NCI-H1092 treated with DMSO at 0.1 percent for 48 hours (cell line): ENCODE data around the gene MAD1L1.

Experiments used
- DNase-seq: peaks from one replicate; lab custom pipeline; 2025; lab: John Stamatoyannopoulos, UW

Gene MAD1L1

DNA sequence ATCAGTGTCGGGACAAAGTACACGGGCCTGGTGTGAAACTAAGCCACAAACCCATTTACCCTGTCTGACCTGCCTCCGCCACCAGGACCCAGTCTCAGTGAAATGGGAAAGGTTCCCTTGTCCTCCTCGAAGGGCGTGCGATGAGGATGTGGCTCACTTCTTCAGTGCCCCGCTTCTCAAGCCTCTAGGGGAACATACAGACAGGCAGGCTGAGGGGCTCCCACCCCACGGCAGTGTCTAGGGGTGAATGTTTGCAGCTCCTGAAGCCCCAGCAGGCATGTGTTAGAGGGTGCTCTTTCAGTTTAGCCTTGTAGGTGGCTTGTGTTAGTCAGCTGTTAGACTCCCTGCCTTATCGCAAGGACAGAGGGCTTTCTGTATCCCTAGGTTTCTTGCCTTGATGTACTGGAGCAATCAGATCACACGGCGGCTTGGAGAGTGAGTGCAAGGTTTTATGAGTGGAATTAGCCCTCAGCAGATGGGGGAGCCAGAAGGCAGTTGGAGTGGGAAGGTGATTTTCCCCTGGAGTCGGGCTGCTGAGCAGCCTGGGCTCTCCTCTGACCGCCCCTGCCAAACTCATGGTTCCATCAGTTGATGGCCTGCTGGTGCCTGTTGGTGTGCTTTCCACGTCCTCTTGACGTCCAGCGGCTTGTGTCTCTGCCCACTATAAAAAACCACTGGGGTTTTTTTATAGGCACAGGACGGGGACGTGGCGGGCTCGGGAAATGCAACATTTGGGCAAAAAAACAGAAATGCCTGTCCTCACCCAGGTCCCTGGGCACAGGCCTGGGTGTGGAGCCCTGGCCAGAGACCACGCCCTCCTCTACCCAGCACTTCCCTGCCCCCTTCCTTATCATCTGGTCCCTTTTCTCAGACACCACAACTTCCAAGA lies 10.0 kb upstream of the MAD1L1 start:
- DNase-seq = peak; percentile 23

DNA sequence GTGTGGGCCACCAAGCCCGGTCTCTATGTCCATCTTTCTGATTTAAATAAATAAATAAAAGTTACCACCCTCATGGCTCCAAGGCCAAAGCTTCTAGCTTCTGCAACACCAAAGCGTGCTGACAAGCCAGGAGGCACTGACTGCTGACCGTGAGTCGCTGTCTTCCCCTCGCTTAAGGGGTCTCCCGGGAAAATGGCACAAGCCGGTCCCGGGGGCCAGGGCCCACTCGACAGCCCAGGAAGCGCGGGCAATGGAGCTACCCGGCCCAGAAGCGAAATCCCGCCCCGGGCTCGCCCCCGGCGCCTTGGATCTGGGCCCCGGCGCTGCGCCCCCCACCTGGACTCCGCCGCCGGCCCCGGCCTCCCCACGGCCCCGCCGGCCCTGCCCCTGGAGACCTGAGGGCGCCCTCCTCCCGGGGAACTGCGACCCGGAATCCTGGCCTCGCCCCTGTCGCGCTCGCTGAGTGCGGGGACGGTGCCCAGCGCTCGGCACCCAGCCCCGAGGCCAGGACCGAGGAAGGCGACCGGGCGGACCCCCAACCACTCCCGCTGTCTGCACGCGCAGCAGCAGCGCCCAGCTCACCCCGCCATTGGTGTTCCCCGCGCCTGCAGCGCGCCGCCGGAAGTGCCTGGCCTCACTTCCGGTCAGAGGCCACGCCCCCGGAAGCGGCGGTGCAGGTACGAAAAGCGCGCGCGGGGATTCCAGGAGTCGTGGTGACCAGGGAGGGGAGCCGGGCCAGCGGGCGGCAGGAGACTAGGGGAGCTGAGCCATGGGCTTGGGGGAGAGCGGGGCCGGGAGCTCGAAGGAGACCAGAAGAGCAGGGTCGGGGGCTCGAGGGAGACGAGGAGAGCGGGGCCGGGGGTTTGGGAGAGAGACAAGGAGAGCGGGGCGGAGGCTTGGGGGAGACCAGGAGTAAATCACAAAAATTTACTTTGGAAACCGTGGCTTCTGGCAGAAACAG lies 9.1 kb upstream of the MAD1L1 start, which contains the start of the genes MRM2 and NUDT1:
MRM2 (minus strand) TSS at position 626 of the 961 bp plus-strand sequence; CDS start at position 590, 36 bp downstream.
NUDT1 (plus strand) TSS at position 647 of the 961 bp plus-strand sequence. CDS start 2,349 bp downstream, outside the sequence.
- DNase-seq = peak; percentile 86

DNA sequence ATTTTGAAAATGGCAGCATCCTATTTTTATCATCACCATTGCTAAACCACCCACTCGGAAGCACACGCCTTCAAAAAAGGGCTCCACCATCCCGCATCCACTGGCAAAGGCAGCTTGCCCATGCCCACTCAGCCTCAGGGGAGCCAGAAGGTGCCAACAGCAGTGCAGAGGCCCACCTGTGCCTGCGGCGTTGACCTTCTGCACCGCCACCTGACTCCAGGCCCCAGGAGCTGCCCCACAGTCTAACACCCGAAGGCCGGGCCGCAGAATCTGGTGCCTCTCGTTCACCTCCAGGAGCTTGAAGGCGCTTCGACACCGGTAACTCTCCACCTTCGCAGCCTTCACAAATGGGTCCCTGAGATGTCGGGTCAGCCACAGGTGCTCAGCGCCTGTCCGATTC lies 6.5 kb upstream of the MAD1L1 start:
- no peak for DNase-seq

DNA sequence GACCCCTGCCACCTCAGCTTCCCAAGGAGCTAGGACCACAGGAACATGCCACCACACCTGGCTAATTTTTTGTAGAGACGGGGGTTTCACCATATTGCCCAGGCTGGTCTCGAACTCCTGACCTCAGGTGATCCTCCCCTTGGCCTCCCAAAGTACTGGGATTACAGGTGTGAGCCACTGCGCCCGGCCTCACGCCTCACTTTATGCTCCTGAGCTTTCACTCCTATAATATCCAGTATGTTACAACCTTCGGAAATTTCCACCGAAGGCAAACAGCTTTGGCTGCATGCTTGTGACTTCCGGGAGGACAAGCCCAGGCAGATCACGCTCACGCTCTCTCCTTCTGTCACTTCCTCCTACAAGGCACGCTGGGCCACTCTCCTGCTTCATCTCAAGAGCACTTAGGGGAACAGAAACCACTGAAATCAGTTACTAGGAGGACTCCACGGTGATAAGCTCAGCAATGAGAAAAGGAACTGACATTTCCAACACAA lies 4.4 kb upstream of the MAD1L1 start:
- no peak for DNase-seq

DNA sequence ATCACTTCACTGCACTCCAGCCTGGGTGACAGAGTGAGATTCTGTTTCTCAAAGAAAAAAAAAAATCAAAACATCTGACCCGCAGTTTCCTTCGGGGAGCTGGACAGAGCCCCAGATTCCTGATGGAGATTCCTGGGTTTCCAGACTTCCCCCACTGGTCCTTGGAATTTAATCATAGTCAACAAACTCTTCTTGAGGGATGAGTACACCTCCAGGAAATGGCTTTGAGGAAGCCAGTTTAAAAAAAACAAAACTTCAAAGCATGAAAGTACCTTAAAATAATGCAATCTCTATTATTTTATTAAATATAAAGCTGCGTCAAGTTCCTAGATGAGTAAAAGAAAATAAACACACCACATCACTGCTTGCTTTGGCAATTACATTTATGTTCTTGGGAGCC lies 1.2 kb upstream of the MAD1L1 start:
- no peak for DNase-seq

DNA sequence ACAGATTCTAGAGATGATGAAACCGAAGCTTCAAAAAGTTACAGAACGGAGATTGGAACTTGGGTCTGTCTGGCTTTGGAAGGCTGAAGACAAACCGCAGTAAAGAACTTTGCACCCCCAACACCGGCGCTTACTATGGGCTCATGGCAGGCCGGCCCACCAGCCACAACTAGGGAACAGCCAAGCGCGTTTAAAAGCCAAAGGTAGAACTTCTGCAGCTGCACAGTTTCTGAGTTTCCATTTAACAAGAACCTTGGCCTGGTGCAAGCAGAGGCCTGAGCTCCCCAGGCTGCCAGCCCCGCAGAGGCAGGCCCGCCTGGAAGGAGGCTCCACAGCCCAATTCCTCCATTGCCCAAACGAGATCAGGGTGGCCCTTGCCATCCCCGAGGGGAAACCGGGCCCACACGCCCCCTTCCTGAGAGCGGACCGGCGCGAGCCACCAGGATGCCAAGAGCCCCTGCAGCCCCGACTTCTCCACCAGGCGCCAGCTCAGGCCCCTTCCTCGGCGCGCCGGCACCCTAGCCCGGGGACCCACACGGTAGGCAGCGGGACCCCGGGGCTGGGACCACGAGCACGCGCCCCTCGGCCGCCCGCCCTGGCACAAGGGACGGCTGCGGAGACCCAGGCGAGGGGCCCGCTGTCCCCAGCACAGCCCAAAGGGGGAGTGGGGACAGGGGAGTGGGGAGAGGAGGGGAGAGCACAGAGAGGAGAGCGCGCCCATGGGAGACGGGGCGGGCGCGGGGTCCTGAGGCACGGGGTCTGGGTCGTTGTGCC lies 566 bp downstream of the MAD1L1 start:
- DNase-seq = peak; percentile 69

DNA sequence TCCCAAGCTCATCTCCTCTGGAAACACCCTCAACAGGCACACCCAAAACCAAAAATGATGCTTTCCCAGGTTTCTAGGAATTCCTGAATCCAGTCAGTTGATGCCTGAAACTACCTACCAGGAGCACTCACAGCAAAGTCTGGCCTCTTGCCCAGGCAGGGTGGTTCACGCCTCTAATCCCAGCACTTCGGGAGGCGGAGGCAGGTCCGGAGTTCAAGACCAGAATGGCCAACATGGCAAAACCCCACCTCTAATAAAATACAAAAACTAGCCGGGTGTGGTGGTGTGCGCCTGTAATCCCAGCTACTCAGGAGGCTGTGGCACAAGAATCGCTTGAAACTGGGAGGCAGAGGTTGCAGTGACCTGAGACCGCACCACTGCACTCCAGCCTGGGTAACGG lies 1.9 kb downstream of the MAD1L1 start:
- no peak for DNase-seq

DNA sequence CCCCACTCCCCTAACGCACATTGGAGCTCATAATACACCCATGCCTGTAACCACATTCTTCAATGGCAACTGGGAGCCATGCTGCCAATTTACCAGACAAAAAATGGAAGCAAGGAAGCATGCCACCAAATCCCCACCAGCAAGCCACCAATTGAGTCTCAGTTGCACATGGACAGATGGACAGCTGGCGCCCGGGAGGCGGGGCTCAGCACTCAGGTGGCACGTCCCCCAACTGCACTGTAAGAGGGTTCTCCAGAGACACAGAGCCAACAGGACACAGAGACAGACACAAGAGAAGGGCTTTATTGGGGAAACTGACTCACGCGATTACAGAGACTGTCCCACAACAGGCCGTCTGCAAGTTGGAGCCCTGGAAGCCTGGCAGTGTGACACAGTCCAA lies 2.5 kb downstream of the MAD1L1 start:
- no peak for DNase-seq

DNA sequence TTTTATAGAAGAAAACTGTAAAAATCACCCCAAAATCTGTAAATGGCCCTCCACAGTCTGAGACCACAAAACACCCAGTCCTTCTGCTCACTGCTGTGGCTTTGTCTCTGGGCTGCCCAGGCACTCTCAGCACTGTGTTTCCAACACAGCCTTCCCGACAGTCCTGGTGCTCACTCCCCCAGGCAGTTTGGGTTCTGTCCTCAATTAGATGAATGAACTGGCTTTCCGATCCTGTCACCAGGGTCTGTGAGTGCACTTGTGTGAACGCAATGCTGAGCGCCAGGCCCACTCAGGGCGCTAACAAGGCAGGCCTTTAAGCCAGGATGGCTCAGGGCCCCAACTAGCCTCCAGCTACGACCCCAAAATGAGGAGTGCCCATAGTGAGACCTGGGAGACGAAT lies 3.3 kb downstream of the MAD1L1 start:
- DNase-seq = no peak

DNA sequence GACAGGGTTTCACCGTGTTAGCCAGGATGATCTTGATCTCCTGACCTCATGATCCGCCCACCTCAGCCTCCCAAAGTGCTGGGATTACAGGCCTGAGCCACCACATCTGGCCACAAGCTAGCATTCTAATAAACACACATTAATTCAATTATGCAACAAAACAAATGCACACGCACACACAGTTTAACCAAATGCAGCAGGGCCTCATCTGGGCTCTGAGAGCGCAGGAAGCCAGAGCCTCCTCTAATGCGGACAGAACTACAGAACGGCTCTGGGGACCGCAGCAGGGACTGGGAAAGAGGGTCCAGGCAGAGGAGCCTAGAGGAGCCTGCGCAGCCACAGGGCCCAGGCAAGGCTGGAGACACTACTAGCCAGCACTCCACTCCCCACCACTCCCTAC lies 3.8 kb downstream of the MAD1L1 start:
- no peak for DNase-seq

DNA sequence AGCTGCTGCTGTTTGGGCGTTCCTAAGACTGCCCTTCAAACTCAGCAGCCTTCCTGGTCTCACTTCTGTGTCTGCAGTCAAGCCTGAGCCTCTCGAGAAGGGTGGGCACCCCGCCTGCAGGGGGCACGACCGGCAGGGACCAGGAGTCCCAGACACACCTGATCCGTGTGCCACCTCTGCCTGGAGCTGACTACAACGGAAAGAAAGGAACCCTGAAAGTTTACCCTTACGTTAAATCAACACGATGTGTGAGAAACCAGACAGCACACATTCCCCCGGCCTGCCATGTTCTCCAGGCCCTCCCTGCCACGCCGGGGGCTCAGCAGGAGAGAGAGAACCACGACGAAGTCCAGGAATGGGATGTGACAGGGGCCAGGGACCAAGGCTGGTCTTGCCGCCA lies 5.0 kb downstream of the MAD1L1 start:
- no peak for DNase-seq

DNA sequence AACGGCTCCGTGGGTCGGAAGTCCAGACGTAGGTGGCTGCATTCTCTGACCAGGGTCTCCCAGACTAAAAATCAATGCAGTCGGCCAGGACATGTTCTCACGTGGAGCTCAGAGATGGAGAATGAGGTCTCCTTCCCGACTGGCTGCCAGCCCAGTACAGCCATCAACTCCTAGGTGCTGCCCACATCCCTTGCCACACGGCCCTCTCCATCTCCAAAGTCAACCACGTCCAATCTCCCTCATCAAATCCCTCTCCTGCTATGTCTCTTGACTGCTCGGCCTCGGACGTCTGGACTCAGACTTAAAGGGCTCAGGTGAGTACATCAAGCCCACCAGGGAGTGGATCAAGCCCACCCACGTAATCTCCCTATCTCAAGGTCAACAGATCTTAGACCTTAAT lies 6.9 kb downstream of the MAD1L1 start:
- DNase-seq = no peak

DNA sequence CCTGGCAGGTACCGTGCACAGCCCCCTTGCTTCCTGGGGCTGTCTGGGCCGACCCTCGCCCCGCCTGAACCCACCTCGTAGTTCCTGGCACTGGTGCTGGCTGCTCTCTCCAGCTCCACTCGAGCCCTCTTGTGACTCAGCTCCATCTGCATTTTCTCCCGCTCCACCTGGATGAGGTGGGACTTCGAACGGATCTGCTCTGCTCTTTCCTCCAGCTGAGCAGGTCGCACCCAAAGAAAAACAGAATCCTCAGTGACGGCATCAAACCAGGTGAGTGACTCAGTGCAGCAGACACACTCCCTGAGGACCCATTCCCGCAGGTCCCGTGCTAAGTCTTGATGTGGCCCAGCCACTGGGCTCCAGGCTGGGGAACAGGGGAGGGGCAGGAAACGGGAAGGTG lies 7.4 kb downstream of the MAD1L1 start:
- DNase-seq = no peak

DNA sequence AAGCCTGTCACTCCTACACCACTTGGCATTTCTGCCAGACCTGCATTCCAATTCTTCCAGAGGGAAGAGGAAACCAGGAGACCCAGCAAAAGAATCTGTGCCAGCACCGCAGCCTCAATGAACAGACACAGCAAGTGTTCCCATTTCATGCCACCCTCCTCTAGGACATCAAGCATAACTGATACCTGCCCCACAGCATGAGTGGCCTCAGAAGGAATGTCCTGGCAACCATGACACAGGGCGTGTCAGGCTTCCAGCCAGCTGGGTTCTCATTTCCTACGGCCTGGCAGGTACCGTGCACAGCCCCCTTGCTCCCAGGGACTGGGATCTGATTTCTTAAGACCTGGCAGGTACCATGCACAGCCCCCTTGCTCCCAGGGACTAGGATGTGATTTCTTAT lies 7.8 kb downstream of the MAD1L1 start:
- DNase-seq = no peak

DNA sequence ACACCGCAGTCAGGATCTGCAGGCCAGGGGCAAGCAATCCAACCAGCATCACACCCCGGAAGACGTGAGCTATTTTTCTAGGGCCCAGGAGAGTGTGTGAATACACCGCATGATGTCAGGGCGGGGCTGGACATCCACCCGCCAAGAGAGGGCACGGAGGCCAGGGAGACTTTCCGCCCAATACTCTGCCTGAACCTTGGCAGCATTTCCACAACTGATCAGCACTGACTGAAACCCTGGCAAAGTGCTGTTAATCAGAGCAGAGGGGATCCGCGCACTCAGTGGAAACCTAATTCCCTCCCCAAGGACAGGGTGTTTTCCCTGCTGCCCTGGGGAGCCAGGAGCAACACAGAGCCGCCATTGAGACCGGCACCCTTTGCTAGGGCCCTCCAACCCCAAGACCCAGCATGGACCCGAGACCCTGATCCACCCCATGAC lies 8.2 kb downstream of the MAD1L1 start:
- no peak for DNase-seq

DNA sequence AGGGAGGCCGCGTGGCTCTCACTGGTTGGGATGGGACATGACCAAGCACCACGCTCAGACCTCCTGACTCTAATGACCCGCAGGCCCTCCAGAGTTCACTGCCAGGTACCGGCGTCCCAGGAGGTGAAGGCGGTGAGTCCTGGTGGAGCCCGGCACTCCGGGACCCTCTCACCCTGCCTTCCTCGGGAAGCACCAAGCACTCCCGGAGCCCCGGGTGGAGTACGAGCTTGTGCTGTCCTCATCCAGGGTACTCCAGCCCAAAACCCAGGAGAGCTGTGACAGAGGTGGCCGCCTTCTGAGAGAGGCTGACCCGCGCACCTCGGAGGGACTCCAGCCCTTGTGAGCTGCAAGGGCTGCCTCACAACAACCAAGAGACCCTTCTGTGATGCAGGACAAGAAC lies 9.4 kb downstream of the MAD1L1 start:
- DNase-seq = no peak

DNA sequence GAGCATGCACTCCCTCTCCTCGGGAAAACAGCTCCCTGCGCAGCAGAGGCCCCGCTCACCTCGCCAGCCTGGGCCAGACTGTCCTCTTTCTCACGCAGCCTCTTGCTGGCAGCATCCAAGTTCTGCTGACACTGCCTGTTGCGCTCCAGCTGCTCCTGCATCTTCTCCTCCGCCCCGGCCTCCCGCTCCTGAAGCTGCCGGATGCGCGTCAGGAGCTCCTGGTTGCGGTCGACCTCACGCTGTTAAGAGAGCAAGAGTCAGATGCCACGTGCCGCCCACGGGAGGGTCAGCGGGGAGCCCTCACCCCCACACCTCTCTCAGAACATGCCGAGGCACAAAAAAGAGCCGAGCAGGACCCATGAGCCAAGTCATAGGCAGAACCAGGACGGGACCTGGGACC lies 10.2 kb downstream of the MAD1L1 start:
- DNase-seq = no peak

DNA sequence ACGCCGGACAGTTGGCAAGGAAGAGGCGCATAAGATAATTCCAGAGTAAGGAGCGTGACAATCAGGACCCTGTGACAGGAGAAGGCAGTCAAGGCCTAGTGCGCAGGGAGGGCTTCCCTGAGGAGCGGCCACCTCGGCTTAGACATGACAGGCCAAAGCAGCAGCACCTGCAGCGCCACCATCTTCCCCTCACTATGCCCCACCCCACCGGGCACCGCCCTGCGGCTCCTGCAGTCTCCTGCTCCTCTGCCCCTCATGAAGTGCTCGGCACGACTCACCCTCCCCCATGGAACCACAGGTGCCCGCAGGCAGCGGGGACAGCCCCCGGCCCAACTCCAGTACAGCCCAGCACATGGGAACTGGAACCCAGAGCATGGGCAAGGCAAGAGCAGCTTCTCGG lies 11.8 kb downstream of the MAD1L1 start:
- no peak for DNase-seq

DNA sequence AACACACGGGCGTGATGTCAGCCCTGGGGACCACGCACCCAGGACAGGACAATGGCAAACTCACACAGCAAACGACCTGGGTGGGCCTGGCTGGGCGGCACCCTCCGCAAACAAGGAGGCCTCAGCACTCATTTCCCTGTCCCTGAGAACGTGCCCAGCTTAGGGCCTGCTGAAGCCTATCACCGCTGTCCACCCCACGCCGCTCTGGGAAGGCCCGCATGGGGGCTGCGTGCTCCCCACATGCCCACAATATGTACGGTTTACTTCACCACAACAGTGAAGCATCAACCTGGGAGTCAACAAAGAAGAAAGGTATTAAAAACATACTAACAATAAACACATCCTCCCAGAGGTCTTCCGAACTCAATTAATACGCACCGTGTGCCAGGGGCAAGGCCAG lies 12.2 kb downstream of the MAD1L1 start:
- DNase-seq = no peak

DNA sequence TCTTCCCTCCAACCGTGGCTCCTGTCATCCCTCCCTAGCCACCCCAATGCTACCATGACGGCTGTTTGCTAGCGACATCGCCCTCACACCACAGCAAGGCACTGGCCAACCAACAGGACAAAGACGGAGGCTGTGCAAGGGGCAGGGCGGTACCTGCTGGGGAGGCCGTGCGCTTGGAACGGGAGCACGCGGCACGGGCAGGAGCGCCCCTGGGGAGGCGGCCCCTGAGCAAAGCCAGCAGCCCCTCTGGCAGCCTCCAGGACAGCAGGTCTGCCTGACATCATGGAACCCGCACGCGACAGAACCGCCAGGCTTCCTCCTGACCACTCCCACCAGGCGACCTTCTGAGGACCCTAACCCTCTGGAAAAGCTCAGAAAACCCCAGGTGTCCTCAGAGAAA lies 12.7 kb downstream of the MAD1L1 start:
- DNase-seq = no peak

DNA sequence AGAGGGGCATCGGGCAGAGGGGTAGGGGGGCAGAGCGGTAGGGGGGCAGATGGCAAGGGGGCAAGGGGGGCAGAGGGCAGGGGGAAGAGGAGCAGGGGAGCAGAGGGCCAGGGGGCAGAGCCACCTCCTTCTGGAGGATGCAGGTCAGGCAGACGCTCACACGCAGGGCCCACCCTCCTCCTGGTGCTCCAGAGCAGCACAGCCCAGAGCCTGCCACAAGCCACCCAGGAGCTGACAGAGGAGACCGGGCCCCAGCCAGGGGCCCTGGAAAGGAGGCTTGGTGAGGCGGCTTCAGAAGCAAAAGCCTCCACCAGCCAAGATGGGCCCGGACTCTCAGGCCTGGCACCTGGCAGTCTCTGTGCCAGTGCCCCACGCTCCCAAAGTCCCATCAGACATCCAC lies 13.1 kb downstream of the MAD1L1 start:
- no peak for DNase-seq

DNA sequence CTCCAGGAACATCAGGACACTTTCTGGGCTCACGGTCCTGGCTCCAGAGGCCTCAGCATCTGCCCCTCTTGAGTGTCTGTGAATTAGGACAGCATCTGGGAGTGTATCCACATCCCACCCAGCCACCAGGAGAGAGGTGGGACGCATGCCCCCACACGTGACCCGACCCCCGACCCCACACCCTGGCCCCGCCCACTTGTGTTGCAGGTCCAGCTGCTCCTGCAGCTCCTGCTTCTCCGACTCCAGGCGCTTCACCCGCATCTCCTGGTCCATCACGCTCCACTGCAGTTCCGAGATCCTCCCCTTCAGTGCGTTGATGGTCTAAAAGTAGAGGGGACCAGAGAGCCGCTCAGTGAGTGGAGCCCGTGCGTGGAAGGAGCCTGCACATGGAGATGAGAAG lies 13.6 kb downstream of the MAD1L1 start:
- no peak for DNase-seq
